Measurements from ENCODE around the gene DNER.
"Not testable (repeated sequence)": the region's sequence is repeated elsewhere in the genome, so short reads cannot be mapped to it uniquely, and the experiment has no call there.

DNER gene

GRCh38 chr2:229714080-229714735, at the start of gene DNER:
TSS of gene DNER (minus strand) at chr2:229714555. CDS start at chr2:229714423, 132 bp downstream.
- DNase-seq, result peak; percentile 31
- in situ Hi-C loops (cut with HindIII; ENCODE audit: low pct_ligation_motif_present, low pct_unique_long_range_greater_than_20kb, low sequenced_read_pairs), result no loop called here

- DNase-seq, result no peak
- in situ Hi-C loops (cut with HindIII; ENCODE audit: low pct_ligation_motif_present, low pct_unique_long_range_greater_than_20kb, low sequenced_read_pairs), result no loop called here
Observed at GRCh38 chr2:229761663-229762062, 47.3 kb upstream of the DNER start.

- in situ Hi-C loops (cut with HindIII; ENCODE audit: low pct_ligation_motif_present, low pct_unique_long_range_greater_than_20kb, low sequenced_read_pairs); DNase-seq: not testable (repeated sequence)
Observed at GRCh38 chr2:229757462-229757861, 43.1 kb upstream of the DNER start.

- in situ Hi-C loops (cut with HindIII; ENCODE audit: low pct_ligation_motif_present, low pct_unique_long_range_greater_than_20kb, low sequenced_read_pairs), result no loop called here
- DNase-seq, result no peak
Observed at GRCh38 chr2:229752970-229753729, 38.8 kb upstream of the DNER start.

GRCh38 chr2:229749779-229750178, 35.4 kb upstream of the DNER start:
- in situ Hi-C loops (cut with HindIII; ENCODE audit: low pct_ligation_motif_present, low pct_unique_long_range_greater_than_20kb, low sequenced_read_pairs), result no loop called here
- DNase-seq, result no peak

GRCh38 chr2:229748950-229749349, 34.6 kb upstream of the DNER start:
- in situ Hi-C loops (cut with HindIII; ENCODE audit: low pct_ligation_motif_present, low pct_unique_long_range_greater_than_20kb, low sequenced_read_pairs), result no loop called here
- DNase-seq, result no peak

- in situ Hi-C loops (cut with HindIII; ENCODE audit: low pct_ligation_motif_present, low pct_unique_long_range_greater_than_20kb, low sequenced_read_pairs); DNase-seq: not testable (repeated sequence)
Observed at GRCh38 chr2:229742691-229743090, 28.3 kb upstream of the DNER start.

GRCh38 chr2:229740279-229740678, 25.9 kb upstream of the DNER start:
- no peak for DNase-seq
- in situ Hi-C loops (cut with HindIII; ENCODE audit: low pct_ligation_motif_present, low pct_unique_long_range_greater_than_20kb, low sequenced_read_pairs), result no loop called here

GRCh38 chr2:229738024-229738625, 23.8 kb upstream of the DNER start:
- no peak for DNase-seq
- in situ Hi-C loops (cut with HindIII; ENCODE audit: low pct_ligation_motif_present, low pct_unique_long_range_greater_than_20kb, low sequenced_read_pairs), result no loop called here

- in situ Hi-C loops (cut with HindIII; ENCODE audit: low pct_ligation_motif_present, low pct_unique_long_range_greater_than_20kb, low sequenced_read_pairs), result no loop called here
- DNase-seq, result no peak
Observed at GRCh38 chr2:229734410-229734809, 20.1 kb upstream of the DNER start.

GRCh38 chr2:229733611-229734245, 19.4 kb upstream of the DNER start:
- in situ Hi-C loops (cut with HindIII; ENCODE audit: low pct_ligation_motif_present, low pct_unique_long_range_greater_than_20kb, low sequenced_read_pairs), result no loop called here
- DNase-seq, result no peak

GRCh38 chr2:229732897-229733296, 18.5 kb upstream of the DNER start:
- in situ Hi-C loops (cut with HindIII; ENCODE audit: low pct_ligation_motif_present, low pct_unique_long_range_greater_than_20kb, low sequenced_read_pairs), result no loop called here
- no peak for DNase-seq

- in situ Hi-C loops (cut with HindIII; ENCODE audit: low pct_ligation_motif_present, low pct_unique_long_range_greater_than_20kb, low sequenced_read_pairs), result no loop called here
- DNase-seq, result no peak
Observed at GRCh38 chr2:229731916-229732315, 17.6 kb upstream of the DNER start.

GRCh38 chr2:229731363-229731762, 17.0 kb upstream of the DNER start:
- in situ Hi-C loops (cut with HindIII; ENCODE audit: low pct_ligation_motif_present, low pct_unique_long_range_greater_than_20kb, low sequenced_read_pairs), result no loop called here
- no peak for DNase-seq

- DNase-seq, result no peak
- in situ Hi-C loops (cut with HindIII; ENCODE audit: low pct_ligation_motif_present, low pct_unique_long_range_greater_than_20kb, low sequenced_read_pairs), result no loop called here
Observed at GRCh38 chr2:229728370-229728769, 14.0 kb upstream of the DNER start.

GRCh38 chr2:229726643-229727042, 12.3 kb upstream of the DNER start:
- in situ Hi-C loops (cut with HindIII; ENCODE audit: low pct_ligation_motif_present, low pct_unique_long_range_greater_than_20kb, low sequenced_read_pairs), result no loop called here
- no peak for DNase-seq

GRCh38 chr2:229725716-229726574, 11.6 kb upstream of the DNER start:
- DNase-seq, result peak; percentile 84
- in situ Hi-C loops (cut with HindIII; ENCODE audit: low pct_ligation_motif_present, low pct_unique_long_range_greater_than_20kb, low sequenced_read_pairs), result no loop called here

- DNase-seq; in situ Hi-C loops (cut with HindIII; ENCODE audit: low pct_ligation_motif_present, low pct_unique_long_range_greater_than_20kb, low sequenced_read_pairs): not testable (repeated sequence)
Observed at GRCh38 chr2:229723192-229723591, 8.8 kb upstream of the DNER start.

Data from ACHN (cell line).